ENCODE measurements around the gene TNK1. TPM values are rescaled to one million over a fixed set of nuclear protein-coding genes. Genes with fewer than 3 reads are reported as not detected.

TNK1 gene
- total RNA-seq, 1 donor from 2014 or later: 0.22 TPM

DNA sequence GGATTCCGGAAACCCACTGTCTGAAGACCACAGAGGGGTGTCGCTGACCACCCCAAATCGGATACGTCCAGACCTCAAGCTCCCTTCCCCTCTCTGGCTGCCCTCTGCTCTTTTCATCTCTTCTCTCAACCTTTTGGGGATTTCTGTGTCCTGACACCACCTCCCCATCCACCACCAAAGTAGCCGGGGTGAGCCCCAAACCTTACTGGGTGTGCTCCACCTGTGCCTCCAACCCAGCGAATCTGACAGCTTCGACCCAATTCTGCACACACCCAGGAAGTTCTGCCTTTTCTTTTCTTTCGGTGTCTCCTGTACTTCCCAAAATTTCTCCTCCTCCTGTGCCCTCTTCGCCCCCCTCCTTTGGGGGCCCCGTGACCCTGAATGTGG lies 28.4 kb upstream of the TNK1 start:
- H3K4me3 Mint-ChIP-seq (ENCODE audit: unreplicated experiment): peak overlapping the region; percentile 87
- H3K27ac Mint-ChIP-seq (ENCODE audit: unreplicated experiment): peak overlapping the region; percentile 91
- H3K4me1 Mint-ChIP-seq (ENCODE audit: low read depth): peaks cover 46% of the 10 kb centered on the region
- no peak for DNase-seq (ENCODE audit: low spot score)
- TF ChIP-seq, protein P1, sequence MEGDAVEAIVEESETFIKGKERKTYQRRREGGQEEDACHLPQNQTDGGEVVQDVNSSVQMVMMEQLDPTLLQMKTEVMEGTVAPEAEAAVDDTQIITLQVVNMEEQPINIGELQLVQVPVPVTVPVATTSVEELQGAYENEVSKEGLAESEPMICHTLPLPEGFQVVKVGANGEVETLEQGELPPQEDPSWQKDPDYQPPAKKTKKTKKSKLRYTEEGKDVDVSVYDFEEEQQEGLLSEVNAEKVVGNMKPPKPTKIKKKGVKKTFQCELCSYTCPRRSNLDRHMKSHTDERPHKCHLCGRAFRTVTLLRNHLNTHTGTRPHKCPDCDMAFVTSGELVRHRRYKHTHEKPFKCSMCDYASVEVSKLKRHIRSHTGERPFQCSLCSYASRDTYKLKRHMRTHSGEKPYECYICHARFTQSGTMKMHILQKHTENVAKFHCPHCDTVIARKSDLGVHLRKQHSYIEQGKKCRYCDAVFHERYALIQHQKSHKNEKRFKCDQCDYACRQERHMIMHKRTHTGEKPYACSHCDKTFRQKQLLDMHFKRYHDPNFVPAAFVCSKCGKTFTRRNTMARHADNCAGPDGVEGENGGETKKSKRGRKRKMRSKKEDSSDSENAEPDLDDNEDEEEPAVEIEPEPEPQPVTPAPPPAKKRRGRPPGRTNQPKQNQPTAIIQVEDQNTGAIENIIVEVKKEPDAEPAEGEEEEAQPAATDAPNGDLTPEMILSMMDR (IDR thresholded peaks at IDR 0.05): peak; percentile 31
- H3K36me3 Mint-ChIP-seq (ENCODE audit: low read depth): no peaks in the 10 kb centered on the region
- H3K27me3 Mint-ChIP-seq (ENCODE audit: low read depth): no peaks in the 10 kb centered on the region
- H3K9me3 Mint-ChIP-seq (ENCODE audit: low read depth): no peaks in the 10 kb centered on the region

GRCh38 chr17:7352910-7353635 lies 27.8 kb upstream of the TNK1 start:
- H3K9me3 Mint-ChIP-seq (ENCODE audit: low read depth): no peaks in the 10 kb centered on the region
- TF ChIP-seq, protein P1 (IDR thresholded peaks at IDR 0.05): no peak
- peaks cover 44% of the 10 kb centered on the region for H3K4me1 Mint-ChIP-seq (ENCODE audit: low read depth)
- H3K27ac Mint-ChIP-seq (ENCODE audit: unreplicated experiment): peak overlapping the region; percentile 91
- H3K4me3 Mint-ChIP-seq (ENCODE audit: unreplicated experiment): peak overlapping the region; percentile 87
- DNase-seq (ENCODE audit: low spot score): no peak
- no peaks in the 10 kb centered on the region for H3K36me3 Mint-ChIP-seq (ENCODE audit: low read depth)
- H3K27me3 Mint-ChIP-seq (ENCODE audit: low read depth): no peaks in the 10 kb centered on the region

DNA sequence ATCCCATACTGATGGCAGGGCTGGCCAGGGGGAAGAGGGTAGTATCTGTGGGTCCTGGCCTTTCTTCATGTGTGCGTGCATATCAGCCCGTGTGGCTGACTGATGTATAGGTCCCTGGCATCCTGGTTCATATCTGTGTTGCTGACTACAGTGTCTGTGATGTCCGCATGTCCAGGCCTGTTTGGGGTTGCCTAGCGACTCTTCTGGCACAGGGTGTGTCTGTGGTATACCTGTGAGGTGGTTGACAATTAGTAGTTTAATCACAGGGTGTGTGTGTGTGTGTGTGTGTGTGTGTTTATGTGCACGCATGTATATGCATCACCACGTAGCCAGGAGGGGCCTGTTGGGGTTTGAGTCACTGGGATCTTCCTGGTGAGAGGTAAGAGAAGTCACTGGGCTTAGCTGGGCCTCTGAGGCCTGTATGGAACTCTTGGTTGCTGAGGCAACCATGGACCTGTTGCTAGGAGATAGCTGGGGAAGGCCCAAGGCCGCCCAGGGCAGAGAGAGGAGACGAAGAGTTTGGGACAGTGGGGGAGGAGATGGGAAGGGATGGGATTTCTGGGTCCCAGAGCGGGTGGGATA lies 26.5 kb upstream of the TNK1 start:
- H3K36me3 Mint-ChIP-seq (ENCODE audit: low read depth): no peaks in the 10 kb centered on the region
- no peak for DNase-seq (ENCODE audit: low spot score)
- peaks cover 39% of the 10 kb centered on the region for H3K4me1 Mint-ChIP-seq (ENCODE audit: low read depth)
- H3K4me3 Mint-ChIP-seq (ENCODE audit: unreplicated experiment): peak overlapping the region; percentile 87
- no peaks in the 10 kb centered on the region for H3K27me3 Mint-ChIP-seq (ENCODE audit: low read depth)
- H3K9me3 Mint-ChIP-seq (ENCODE audit: low read depth): no peaks in the 10 kb centered on the region
- TF ChIP-seq, protein P1 (IDR thresholded peaks at IDR 0.05): no peak
- H3K27ac Mint-ChIP-seq (ENCODE audit: unreplicated experiment): peak overlapping the region; percentile 77

- Mint-ChIP-seq H3K36me3 (ENCODE audit: low read depth) (no peaks in the 10 kb centered on the region), H3K27me3 (ENCODE audit: low read depth) (no peaks in the 10 kb centered on the region), H3K9me3 (ENCODE audit: low read depth) (no peaks in the 10 kb centered on the region), H3K4me1 (ENCODE audit: low read depth) (peaks cover 32% of the 10 kb centered on the region), H3K4me3 (ENCODE audit: unreplicated experiment) (peak within 1 kb of the TSS; percentile 87), H3K27ac (ENCODE audit: unreplicated experiment) (peak within 1 kb of the TSS; percentile 77)
- no peak for DNase-seq (ENCODE audit: low spot score)
- TF ChIP-seq, protein P1 (IDR thresholded peaks at IDR 0.05): no peak
These were observed 25.8 kb upstream of the TNK1 start, which contains the start of gene TMEM95 for GRCh38 chr17:7355053-7355452. Gene TMEM95, plus strand, starts transcription at chr17:7355156. Its CDS starts 49 bp downstream, at chr17:7355205.

DNA sequence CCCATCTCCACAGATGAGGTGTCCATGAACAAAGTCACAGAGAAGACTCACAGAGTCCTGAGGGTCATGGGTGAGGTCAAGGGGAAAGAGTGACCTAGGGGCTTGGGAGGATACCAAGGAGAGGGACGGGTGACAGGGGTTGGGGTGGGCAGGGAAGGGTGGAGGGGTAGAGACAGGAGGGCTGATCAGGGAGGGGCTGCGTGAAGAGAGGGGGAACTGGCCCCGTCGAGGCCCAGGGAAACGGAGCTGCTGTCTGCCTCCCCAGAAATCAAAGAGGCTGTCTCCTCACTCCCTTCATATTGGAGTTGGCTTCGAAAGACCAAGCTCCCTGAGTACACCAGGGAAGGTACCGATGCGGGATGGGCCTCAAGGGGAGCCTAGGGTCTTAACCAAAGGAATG lies 25.3 kb upstream of the TNK1 start:
- Mint-ChIP-seq H3K27ac (ENCODE audit: unreplicated experiment) (peak overlapping the region; percentile 61), H3K4me3 (ENCODE audit: unreplicated experiment) (no peak overlapping the region), H3K9me3 (ENCODE audit: low read depth) (no peaks in the 10 kb centered on the region), H3K27me3 (ENCODE audit: low read depth) (no peaks in the 10 kb centered on the region), H3K4me1 (ENCODE audit: low read depth) (peaks cover 32% of the 10 kb centered on the region), H3K36me3 (ENCODE audit: low read depth) (no peaks in the 10 kb centered on the region)
- TF ChIP-seq, protein P1 (IDR thresholded peaks at IDR 0.05): no peak
- DNase-seq (ENCODE audit: low spot score): no peak

Measured in chondrocyte (in vitro differentiated cells).